ENCODE data around the gene OS9.

OS9 gene

DNA sequence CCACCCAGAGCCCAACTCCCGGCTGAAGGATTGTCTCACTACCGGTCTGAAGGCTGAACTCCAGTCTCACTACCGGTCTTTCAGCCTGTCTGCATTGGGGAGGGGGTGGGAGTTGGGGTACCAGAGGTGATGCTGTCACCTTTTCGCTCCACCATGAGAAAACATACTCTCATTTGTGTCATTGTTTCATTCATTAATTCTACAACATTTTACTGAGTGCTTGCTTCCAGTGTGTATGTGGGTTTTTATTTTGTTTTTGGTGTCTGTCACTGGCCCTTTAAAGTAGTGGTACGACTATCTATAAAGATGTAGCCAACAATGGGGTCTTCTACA, 58.7 kb downstream of the OS9 start:
- POLR2A ChIA-PET = interaction anchor here (0.9 to 1.2 kb wide), 6 partner anchors 14 to 294 kb away, joined by 3 to 6 read pairs (median 4); partner anchors contain the start of genes DDIT3, EEF1AKMT3 and METTL1
- CTCF ChIA-PET = no interaction called here
- H3K27ac ChIP-seq (ENCODE audit: extremely low read depth, low read depth, low read length) = no peak overlapping the region

More for the DNA sequence above, 58.7 kb downstream of the OS9 start:
- TF ChIP-seq ZFP69B (tag by site-specific recombination; IDR thresholded peaks at IDR 0.05) (no peak), ZNF664 (tag by site-specific recombination; IDR thresholded peaks at IDR 0.05) (no peak), SETDB1 (IDR thresholded peaks at IDR 0.05; ENCODE audit: insufficient read length, low read length) (no peak), AEBP2 (tag by site-specific recombination; IDR thresholded peaks at IDR 0.05; ENCODE audit: borderline replicate concordance) (no peak), ZBTB8A (tag by site-specific recombination; IDR thresholded peaks at IDR 0.05) (peak; percentile 11; the same call in 1 of the 2 replicates), ZNF311 (tag by site-specific recombination; IDR thresholded peaks at IDR 0.05; ENCODE audit: borderline replicate concordance) (no peak), ZNF324 (tag by site-specific recombination; IDR thresholded peaks at IDR 0.05) (no peak), KLF9 (tag by site-specific recombination; IDR thresholded peaks at IDR 0.05; ENCODE audit: low read depth) (no peak), GFI1B (tag by site-specific recombination; IDR thresholded peaks at IDR 0.05) (no peak), ZNF24 (tag by site-specific recombination; IDR thresholded peaks at IDR 0.05) (peak; percentile 3; the same call in 1 of the 2 replicates), ZNF169 (tag by site-specific recombination; IDR thresholded peaks at IDR 0.05) (no peak), OSR2 (tag by site-specific recombination; IDR thresholded peaks at IDR 0.05) (peak; percentile 3; the same call in 1 of the 2 replicates), GLI4 (tag by site-specific recombination; IDR thresholded peaks at IDR 0.05) (no peak), GLIS2 (tag by site-specific recombination; IDR thresholded peaks at IDR 0.05) (no peak), REPIN1 (tag by site-specific recombination; IDR thresholded peaks at IDR 0.05; ENCODE audit: low read depth) (0 out of 2 replicates have a peak, but pooled peaks have one; percentile 17), ZNF677 (tag by site-specific recombination; IDR thresholded peaks at IDR 0.05) (no peak), ZFP3 (tag by site-specific recombination; IDR thresholded peaks at IDR 0.05; ENCODE audit: low read depth) (no peak)
- TF ChIP-seq, protein P1, sequence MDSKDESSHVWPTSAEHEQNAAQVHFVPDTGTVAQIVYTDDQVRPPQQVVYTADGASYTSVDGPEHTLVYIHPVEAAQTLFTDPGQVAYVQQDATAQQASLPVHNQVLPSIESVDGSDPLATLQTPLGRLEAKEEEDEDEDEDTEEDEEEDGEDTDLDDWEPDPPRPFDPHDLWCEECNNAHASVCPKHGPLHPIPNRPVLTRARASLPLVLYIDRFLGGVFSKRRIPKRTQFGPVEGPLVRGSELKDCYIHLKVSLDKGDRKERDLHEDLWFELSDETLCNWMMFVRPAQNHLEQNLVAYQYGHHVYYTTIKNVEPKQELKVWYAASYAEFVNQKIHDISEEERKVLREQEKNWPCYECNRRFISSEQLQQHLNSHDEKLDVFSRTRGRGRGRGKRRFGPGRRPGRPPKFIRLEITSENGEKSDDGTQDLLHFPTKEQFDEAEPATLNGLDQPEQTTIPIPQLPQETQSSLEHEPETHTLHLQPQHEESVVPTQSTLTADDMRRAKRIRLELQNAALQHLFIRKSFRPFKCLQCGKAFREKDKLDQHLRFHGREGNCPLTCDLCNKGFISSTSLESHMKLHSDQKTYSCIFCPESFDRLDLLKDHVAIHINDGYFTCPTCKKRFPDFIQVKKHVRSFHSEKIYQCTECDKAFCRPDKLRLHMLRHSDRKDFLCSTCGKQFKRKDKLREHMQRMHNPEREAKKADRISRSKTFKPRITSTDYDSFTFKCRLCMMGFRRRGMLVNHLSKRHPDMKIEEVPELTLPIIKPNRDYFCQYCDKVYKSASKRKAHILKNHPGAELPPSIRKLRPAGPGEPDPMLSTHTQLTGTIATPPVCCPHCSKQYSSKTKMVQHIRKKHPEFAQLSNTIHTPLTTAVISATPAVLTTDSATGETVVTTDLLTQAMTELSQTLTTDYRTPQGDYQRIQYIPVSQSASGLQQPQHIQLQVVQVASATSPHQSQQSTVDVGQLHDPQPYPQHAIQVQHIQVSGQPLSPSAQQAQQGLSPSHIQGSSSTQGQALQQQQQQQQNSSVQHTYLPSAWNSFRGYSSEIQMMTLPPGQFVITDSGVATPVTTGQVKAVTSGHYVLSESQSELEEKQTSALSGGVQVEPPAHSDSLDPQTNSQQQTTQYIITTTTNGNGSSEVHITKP (tag by site-specific recombination; IDR thresholded peaks at IDR 0.05) = peak; percentile 86
- TF ChIP-seq, protein P2, sequence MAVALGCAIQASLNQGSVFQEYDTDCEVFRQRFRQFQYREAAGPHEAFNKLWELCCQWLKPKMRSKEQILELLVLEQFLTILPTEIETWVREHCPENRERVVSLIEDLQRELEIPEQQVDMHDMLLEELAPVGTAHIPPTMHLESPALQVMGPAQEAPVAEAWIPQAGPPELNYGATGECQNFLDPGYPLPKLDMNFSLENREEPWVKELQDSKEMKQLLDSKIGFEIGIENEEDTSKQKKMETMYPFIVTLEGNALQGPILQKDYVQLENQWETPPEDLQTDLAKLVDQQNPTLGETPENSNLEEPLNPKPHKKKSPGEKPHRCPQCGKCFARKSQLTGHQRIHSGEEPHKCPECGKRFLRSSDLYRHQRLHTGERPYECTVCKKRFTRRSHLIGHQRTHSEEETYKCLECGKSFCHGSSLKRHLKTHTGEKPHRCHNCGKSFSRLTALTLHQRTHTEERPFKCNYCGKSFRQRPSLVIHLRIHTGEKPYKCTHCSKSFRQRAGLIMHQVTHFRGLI (tag by site-specific recombination; IDR thresholded peaks at IDR 0.05) = no peak
- TF ChIP-seq, protein P3, sequence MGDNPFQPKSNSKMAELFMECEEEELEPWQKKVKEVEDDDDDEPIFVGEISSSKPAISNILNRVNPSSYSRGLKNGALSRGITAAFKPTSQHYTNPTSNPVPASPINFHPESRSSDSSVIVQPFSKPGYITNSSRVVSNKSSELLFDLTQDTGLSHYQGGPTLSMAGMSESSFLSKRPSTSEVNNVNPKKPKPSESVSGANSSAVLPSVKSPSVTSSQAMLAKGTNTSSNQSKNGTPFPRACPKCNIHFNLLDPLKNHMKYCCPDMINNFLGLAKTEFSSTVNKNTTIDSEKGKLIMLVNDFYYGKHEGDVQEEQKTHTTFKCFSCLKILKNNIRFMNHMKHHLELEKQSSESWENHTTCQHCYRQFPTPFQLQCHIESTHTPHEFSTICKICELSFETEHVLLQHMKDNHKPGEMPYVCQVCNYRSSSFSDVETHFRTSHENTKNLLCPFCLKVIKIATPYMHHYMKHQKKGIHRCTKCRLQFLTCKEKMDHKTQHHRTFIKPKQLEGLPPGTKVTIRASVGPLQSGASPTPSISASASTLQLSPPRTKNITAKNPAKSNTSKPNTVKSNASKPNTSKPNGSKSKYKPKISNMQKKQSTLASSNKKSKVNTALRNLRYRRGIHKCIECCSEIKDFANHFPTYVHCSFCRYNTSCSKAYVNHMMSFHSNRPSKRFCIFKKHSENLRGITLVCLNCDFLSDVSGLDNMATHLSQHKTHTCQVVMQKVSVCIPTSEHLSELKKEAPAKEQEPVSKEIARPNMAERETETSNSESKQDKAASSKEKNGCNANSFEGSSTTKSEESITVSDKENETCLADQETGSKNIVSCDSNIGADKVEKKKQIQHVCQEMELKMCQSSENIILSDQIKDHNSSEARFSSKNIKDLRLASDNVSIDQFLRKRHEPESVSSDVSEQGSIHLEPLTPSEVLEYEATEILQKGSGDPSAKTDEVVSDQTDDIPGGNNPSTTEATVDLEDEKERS (tag by site-specific recombination; IDR thresholded peaks at IDR 0.05) = no peak
- TF ChIP-seq, protein P4, sequence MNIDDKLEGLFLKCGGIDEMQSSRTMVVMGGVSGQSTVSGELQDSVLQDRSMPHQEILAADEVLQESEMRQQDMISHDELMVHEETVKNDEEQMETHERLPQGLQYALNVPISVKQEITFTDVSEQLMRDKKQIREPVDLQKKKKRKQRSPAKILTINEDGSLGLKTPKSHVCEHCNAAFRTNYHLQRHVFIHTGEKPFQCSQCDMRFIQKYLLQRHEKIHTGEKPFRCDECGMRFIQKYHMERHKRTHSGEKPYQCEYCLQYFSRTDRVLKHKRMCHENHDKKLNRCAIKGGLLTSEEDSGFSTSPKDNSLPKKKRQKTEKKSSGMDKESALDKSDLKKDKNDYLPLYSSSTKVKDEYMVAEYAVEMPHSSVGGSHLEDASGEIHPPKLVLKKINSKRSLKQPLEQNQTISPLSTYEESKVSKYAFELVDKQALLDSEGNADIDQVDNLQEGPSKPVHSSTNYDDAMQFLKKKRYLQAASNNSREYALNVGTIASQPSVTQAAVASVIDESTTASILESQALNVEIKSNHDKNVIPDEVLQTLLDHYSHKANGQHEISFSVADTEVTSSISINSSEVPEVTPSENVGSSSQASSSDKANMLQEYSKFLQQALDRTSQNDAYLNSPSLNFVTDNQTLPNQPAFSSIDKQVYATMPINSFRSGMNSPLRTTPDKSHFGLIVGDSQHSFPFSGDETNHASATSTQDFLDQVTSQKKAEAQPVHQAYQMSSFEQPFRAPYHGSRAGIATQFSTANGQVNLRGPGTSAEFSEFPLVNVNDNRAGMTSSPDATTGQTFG (tag by site-specific recombination; IDR thresholded peaks at IDR 0.05; ENCODE audit: borderline replicate concordance) = no peak
- TF ChIP-seq, protein P5, sequence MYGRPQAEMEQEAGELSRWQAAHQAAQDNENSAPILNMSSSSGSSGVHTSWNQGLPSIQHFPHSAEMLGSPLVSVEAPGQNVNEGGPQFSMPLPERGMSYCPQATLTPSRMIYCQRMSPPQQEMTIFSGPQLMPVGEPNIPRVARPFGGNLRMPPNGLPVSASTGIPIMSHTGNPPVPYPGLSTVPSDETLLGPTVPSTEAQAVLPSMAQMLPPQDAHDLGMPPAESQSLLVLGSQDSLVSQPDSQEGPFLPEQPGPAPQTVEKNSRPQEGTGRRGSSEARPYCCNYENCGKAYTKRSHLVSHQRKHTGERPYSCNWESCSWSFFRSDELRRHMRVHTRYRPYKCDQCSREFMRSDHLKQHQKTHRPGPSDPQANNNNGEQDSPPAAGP (tag by site-specific recombination; IDR thresholded peaks at IDR 0.05) = 0 out of 2 replicates have a peak, but pooled peaks have one; percentile 7
- H3K36me3 ChIP-seq (ENCODE audit: control insufficient read depth in 2 of 2, insufficient read depth in 1 of 2, low read length in 2 of 2) = peaks cover 22 to 47% of the 10 kb centered on the region in 2 experiments
- H3K4me3 ChIP-seq (ENCODE audit: low read depth, low read length) = peak overlapping the region; percentile 15; the same call in 1 of the 2 replicates
- peaks cover 16% of the 10 kb centered on the region for H3K4me1 ChIP-seq (ENCODE audit: control insufficient read depth, insufficient read depth, low read length)
- H3K9me3 ChIP-seq (ENCODE audit: control insufficient read depth, insufficient read depth, low read depth, low read length) = no peaks in the 10 kb centered on the region

All from HEK293 (cell line).